Sigmoid colon (tissue), 4 donors: ENCODE results near the gene TBCA.

Experiments
- CTCF ChIP-seq, 4 experiments: fragments of 450-650 bp in 3 of 4; fragments of 200-600 bp in 1 of 4; IDR thresholded peaks; one replicate each; pipeline ENCODE4 v1.5.1; 2016 to 2019; ENCODE audit warnings: antibody characterized with exemption in 4 of 4, mild to moderate bottlenecking in 3 of 4, moderate library complexity in 2 of 4
- POLR2AphosphoS5 ChIP-seq, 4 donors: sonication (generic); formaldehyde crosslinking; IDR thresholded peaks; one replicate each; pipeline ENCODE4 v1.6.1; 2017; ENCODE audit warnings: antibody characterized with exemption in 4 of 4

- TF ChIP-seq CTCF (IDR thresholded peaks at IDR 0.05), result no peak
- no peak for TF ChIP-seq POLR2AphosphoS5 (IDR thresholded peaks at IDR 0.05)
These were observed 7.2 kb downstream of the TBCA start for GRCh38 chr5:77768978-77769377.
